Activated CD4-positive, alpha-beta memory T cell treated with anti-CD3 and anti-CD28 coated beads for 36 hours (primary cell): Measurements from ENCODE around the gene ZNF827. TPM values are rescaled to one million over a fixed set of nuclear protein-coding genes. Genes with fewer than 3 reads are reported as not detected.

Experiments used
- CTCF ChIA-PET: fragments of 350-600 bp; sonication (Branson Sonifier 250); formaldehyde crosslinking; loops from one replicate; lab custom pipeline; 2021; ENCODE audit warnings: antibody characterized with exemption, inconsistent platforms; lab: Charles Lee
- POLR2A ChIA-PET: fragments of 350-600 bp; sonication (Branson Sonifier 250); formaldehyde crosslinking; loops from one replicate; lab custom pipeline; 2021; ENCODE audit warnings: antibody characterized with exemption; lab: Charles Lee
- DNase-seq: peaks from one replicate; pipeline ENCODE4 v3.0.0-alpha.2; 2020
- H3K27ac Mint-ChIP-seq: one replicate; pipeline ENCODE4 v1.8.0; 2021; ENCODE audit warnings: mixed read lengths
- H3K27me3 Mint-ChIP-seq: one replicate; pipeline ENCODE4 v1.8.0; 2021; ENCODE audit warnings: mixed read lengths
- H3K36me3 Mint-ChIP-seq: one replicate; pipeline ENCODE4 v1.8.0; 2021; ENCODE audit warnings: mixed read lengths
- H3K4me1 Mint-ChIP-seq: one replicate; pipeline ENCODE4 v1.8.0; 2021; ENCODE audit warnings: low read depth, mixed read lengths
- H3K4me3 Mint-ChIP-seq: one replicate; pipeline ENCODE4 v1.8.0; 2021; ENCODE audit warnings: mild to moderate bottlenecking, mixed read lengths
- H3K9me3 Mint-ChIP-seq: one replicate; pipeline ENCODE4 v1.8.0; 2021; ENCODE audit warnings: mixed read lengths
- intact Hi-C: fragments of 100-400 bp; cut with micrococcal nuclease; formaldehyde crosslinking; loops from one replicate; pipeline ENCODE4 v1.15.1; 2023
- total RNA-seq, 2 experiments: library from RNA; stranded (reverse); gene quantifications; one replicate each; pipeline ENCODE4 v1.2.3, GENCODE V29; 2021

Gene ZNF827
- total RNA-seq, 2 experiments from 2014 or later = 17.3 to 17.7 TPM

DNA sequence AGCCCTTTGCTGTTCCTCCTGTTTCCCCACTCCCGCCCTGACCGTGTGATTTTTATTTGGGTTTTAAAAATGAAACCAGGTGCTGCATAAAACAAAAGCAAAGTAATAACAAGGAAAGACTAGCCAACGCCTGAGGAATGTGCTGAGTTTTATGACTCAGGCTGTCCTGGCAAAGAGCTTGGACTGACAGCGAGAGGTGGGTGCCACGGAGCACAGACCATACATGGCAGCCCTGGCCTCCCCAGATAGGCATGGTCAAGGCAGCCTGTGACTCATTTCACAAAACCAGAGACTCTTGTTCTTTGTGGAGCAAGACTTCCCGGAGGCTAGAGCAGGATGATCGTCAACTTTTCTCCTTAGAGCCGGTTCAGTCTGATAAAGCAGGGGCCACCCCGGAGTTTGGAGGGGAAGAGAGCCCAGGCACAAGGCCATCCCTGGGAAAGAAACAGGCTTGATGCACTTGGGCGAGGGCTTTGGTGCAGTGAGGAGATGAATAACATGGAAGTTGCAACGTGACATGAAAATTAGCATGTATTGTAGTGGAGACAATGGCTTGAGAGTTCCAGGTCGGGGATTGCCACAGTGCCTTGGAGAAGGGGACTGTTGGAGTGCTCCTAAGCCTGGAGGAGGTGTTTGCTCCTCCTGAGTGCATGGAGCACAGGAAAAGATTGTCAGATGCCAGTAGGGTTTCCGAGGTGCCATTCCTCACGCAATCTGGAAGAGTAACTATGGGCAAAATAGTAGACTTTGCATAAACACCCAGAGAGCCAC is 203.9 kb downstream of the ZNF827 start:
- Mint-ChIP-seq H3K4me3 (no peak overlapping the region), H3K27me3 (peaks cover 6% of the 10 kb centered on the region), H3K27ac (no peak overlapping the region), H3K9me3 (no peaks in the 10 kb centered on the region), H3K36me3 (no peaks in the 10 kb centered on the region), H3K4me1 (peaks cover 29% of the 10 kb centered on the region)
- intact Hi-C loops = loop anchor here (2.0 to 10.0 kb wide), 2 partner anchors 22 to 250 kb away; partner anchors contain the start of gene SMAD1
- POLR2A ChIA-PET = no interaction called here
- peak; percentile 39 for DNase-seq
- CTCF ChIA-PET = no interaction called here

DNA sequence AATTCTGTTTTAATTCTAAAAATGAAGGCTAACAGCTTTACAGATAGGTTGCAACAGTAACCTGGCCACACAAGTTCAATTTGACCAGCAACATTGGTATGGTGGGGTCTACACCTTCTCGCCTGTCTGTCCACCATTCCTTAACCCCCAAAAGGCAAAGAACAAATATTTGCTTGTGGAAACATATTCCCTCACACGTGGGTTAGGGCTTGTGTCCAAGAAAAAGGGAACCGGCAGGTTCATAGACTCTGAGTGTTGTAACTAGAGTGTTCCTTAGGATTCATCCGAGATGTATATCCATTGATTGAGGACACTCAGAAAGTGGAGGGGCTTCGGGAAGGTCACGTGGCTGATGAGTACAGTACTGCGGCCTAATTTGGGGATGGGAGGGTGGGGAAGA is 204.6 kb downstream of the ZNF827 start:
- no peak overlapping the region for H3K27ac Mint-ChIP-seq
- H3K4me3 Mint-ChIP-seq = no peak overlapping the region
- no peaks in the 10 kb centered on the region for H3K36me3 Mint-ChIP-seq
- ChIA-PET CTCF (no interaction called here), POLR2A (no interaction called here)
- no peaks in the 10 kb centered on the region for H3K9me3 Mint-ChIP-seq
- H3K4me1 Mint-ChIP-seq = peaks cover 29% of the 10 kb centered on the region
- intact Hi-C loops = loop anchor here (2.0 to 10.0 kb wide), 2 partner anchors 23 to 249 kb away; partner anchors contain the start of gene SMAD1
- H3K27me3 Mint-ChIP-seq = peaks cover 6% of the 10 kb centered on the region
- no peak for DNase-seq

DNA sequence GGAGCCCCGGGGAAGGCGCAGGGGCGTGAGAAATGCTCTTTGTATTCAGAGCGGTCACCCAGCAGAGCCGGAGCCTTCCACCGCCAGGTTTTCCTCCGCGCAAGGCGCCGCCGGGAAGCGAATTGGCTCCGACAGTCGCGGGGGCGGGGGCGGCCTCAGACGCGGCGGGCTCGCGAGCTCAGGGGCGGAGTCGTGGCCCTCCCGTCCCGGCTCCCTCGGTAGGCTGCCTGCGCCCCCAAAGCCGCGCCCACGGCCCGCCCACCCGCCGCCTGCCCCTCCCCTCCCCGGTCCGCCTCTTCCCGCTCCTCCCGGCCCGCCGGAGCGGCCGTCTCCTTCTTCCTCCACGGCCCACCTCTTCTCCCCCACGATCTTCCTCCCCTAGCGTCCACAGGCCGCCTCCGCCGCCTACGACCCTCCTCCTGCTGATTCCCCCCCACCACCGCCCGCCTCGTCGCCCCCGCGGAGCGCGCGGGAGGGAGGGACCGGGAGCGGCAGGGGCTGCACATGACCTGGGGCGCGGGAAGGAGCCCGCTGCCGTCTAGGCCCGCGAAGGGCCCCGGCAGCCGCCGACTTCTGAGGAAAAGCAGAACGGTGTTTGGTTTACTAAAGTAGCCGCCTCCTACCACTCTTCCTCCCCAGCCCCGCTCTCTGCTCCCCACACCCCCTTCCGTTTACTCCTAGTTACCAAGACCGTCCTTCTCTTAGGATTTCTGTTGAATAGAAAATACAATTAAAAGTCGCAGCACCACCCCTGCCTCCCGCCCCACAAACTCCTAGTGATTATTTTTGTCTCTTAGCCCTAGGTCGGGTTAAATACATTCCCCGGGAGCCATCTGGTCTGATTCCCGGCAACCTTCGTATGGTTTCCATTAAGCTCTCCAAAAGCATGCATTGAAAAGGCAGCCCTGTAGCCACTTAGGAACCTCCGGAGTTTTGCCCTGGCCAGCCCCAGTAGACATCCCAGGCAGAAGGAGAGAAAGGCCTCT is 205.4 kb downstream of the ZNF827 start:
- Mint-ChIP-seq H3K27ac (peak overlapping the region; percentile 62), H3K27me3 (peaks cover 6% of the 10 kb centered on the region), H3K4me1 (peaks cover 29% of the 10 kb centered on the region), H3K4me3 (peak overlapping the region; percentile 69), H3K36me3 (no peaks in the 10 kb centered on the region), H3K9me3 (no peaks in the 10 kb centered on the region)
- intact Hi-C loops = loop anchor here (1.0 to 10.0 kb wide), 6 partner anchors 75 to 550 kb away; partner anchors contain the start of genes MMAA, SMAD1 and ZNF827
- ChIA-PET POLR2A (no interaction called here), CTCF (no interaction called here)
- DNase-seq = peak; percentile 92

DNA sequence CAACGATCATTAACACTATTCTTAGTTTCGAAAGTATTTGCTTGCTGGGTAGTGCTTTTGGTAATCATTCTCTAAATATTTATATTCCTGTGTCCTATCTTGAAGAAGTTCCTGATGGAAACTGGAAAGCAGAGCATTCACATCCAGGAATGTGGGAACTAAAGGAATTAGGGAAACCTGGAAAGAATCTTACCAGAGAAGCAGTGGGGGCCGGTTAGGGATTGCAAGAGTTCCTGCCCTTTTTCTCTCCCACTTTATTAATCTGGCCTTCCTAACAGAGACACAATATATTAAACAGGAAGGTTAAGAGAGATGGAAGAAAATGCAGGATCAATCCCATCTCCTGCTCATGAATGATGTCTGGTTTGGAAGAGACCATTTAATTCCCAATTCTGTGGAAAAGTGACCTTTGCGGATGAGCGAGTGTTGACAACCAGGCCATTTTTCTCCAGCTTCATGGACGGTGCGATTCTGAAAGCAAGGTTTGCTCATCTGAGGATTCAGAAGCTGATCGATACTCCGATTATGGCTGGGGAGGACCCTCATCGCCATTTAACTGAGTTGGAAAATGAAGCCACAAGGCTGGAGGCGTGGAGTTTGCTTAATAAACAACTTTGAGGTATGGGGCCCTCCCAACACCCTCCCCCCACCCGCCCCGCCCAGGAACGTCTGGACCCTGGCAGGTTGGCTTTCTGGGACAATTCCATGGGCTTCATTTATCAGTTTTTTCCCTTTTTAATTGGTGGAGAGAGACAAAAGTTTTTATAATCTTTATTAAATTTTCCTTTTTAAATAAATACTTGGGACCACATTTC is 206.4 kb downstream of the ZNF827 start:
- POLR2A ChIA-PET = no interaction called here

DNA sequence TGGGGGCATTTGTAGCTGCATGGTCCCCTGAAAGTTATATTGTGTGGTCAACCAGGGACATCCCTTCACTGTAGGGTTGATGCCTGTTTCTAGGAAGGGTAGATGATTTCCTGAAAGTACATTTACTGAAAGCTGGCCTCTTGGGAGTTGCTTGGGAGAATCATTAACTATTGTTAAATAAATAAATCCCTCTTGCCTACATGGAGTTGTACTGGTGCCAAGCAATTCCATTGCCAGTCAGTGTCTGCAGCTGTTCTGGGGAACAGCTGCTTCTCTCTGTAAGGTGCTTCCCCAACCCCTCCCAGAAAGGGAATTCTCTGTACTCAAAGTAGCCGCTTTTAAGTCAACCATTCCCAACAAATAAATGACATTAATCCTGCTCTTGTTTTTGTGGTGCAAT is 207.6 kb downstream of the ZNF827 start:
- Mint-ChIP-seq H3K4me1 (peaks cover 29% of the 10 kb centered on the region), H3K36me3 (no peaks in the 10 kb centered on the region), H3K4me3 (no peak overlapping the region), H3K27ac (no peak overlapping the region), H3K9me3 (no peaks in the 10 kb centered on the region), H3K27me3 (peaks cover 6% of the 10 kb centered on the region)
- intact Hi-C loops = loop anchor here (10.0 kb wide), 1 partner anchor 246 kb away; the partner anchor contains the start of gene SMAD1
- CTCF ChIA-PET = no interaction called here
- POLR2A ChIA-PET = no interaction called here
- no peak for DNase-seq

More for the DNA sequence above, 206.4 kb downstream of the ZNF827 start:
- H3K4me3 Mint-ChIP-seq = peak overlapping the region; percentile 65
- peaks cover 6% of the 10 kb centered on the region for H3K27me3 Mint-ChIP-seq
- peaks cover 29% of the 10 kb centered on the region for H3K4me1 Mint-ChIP-seq
- intact Hi-C loops = loop anchor here (2.0 to 10.0 kb wide), 3 partner anchors 207 to 549 kb away; partner anchors contain the start of genes SMAD1 and ZNF827
- peak; percentile 33 for DNase-seq
- no peaks in the 10 kb centered on the region for H3K36me3 Mint-ChIP-seq
- peak overlapping the region; percentile 61 for H3K27ac Mint-ChIP-seq
- no peaks in the 10 kb centered on the region for H3K9me3 Mint-ChIP-seq
- CTCF ChIA-PET = no interaction called here

DNA sequence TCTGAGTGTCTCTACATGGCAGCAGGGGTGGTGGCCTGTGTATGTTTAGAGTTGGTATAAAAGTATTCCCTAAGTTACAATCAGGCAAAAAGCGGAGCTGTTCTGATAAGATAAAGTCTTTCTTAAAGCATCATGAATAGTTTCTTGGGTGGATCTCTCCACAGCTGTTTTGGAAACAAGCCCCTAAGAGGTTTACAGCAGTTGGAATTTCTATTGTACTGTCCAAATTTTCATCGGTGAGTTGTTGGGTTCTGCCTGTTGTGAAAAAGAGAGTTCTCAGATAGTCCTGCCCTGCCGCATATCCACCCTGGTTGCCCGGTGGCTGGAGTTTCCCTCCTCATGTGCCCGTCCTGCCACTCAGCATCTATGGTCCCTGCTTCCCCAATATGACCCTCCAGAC is 208.6 kb downstream of the ZNF827 start:
- Mint-ChIP-seq H3K9me3 (no peaks in the 10 kb centered on the region), H3K4me1 (peaks cover 24% of the 10 kb centered on the region), H3K4me3 (no peak overlapping the region), H3K27ac (no peak overlapping the region), H3K36me3 (no peaks in the 10 kb centered on the region), H3K27me3 (peaks cover 6% of the 10 kb centered on the region)
- CTCF ChIA-PET = no interaction called here
- DNase-seq = no peak
- intact Hi-C loops = loop anchor here (10.0 kb wide), 1 partner anchor 245 kb away; the partner anchor contains the start of gene SMAD1
- POLR2A ChIA-PET = no interaction called here

DNA sequence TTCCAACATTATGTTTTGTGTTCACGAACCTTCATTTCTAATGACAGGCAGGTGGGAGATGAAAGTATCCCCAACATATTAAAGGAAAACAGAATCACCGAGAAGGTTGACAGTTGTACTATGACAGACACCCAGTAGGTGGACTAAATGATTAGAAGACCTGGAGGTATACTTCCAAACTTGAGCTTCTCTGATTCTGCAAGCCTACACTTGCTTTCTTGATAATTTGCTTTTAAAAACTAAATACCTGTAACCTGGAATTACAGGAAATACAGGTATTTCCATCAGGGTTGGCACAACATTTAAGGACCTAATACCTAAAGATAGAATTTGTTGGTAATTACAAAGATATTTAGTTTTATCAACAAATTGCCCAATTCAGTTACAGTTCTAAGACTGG is 215.3 kb downstream of the ZNF827 start:
- Mint-ChIP-seq H3K4me1 (peaks cover 21% of the 10 kb centered on the region), H3K36me3 (no peaks in the 10 kb centered on the region), H3K27me3 (peaks cover 9% of the 10 kb centered on the region), H3K27ac (no peak overlapping the region), H3K9me3 (no peaks in the 10 kb centered on the region), H3K4me3 (no peak overlapping the region)
- POLR2A ChIA-PET = no interaction called here
- CTCF ChIA-PET = interaction anchor here (0.5 to 1.4 kb wide), 2 partner anchors 50 to 85 kb away, joined by 3 read pairs; no protein-coding TSS in a partner anchor
- intact Hi-C loops = no loop called here
- no peak for DNase-seq

DNA sequence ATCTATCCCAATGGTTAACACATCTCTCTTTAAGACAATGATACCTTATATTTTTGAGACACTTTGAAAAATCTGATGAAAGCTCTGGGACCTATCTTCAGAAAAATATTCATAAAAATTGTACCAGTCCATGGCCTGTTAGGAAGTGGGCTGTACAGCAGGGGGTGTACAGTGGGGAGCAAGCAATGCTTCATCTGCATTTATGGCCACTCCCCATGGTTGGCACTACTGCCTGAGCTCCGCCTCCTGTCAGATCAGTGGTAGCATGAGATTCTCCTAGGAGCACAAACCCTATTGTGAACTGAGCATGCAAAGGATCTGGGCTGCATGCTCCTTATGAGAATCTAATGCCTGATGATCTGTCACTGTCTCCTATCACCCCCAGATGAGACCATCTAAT is 216.1 kb downstream of the ZNF827 start:
- POLR2A ChIA-PET = no interaction called here
- Mint-ChIP-seq H3K4me1 (peaks cover 21% of the 10 kb centered on the region), H3K27ac (no peak overlapping the region), H3K27me3 (peaks cover 13% of the 10 kb centered on the region), H3K36me3 (no peaks in the 10 kb centered on the region), H3K9me3 (no peaks in the 10 kb centered on the region), H3K4me3 (no peak overlapping the region)
- no peak for DNase-seq
- intact Hi-C loops = no loop called here
- CTCF ChIA-PET = interaction anchor here (1.4 kb wide), 1 partner anchor 85 kb away, joined by 3 read pairs; no protein-coding TSS in a partner anchor

DNA sequence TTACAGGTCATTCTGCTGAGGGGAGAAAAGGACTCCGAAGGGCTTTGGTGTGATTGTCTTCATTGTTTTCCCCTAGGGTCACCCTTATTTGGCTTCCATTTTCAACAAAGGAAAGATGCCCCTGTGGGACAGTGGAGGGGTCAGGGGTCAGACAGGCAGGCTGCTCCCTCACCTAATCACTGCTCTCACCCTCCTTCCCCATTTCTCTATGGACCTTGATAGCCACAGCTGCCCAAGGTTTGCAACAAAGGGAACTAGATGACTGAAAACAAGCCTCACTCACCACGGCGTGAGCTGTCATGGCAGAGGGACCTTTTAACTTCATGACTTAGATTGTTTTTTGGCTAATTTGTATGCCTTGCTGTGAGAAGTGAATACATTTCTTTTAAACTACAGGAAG is 218.0 kb downstream of the ZNF827 start:
- peaks cover 21% of the 10 kb centered on the region for H3K4me1 Mint-ChIP-seq
- H3K4me3 Mint-ChIP-seq = no peak overlapping the region
- H3K27ac Mint-ChIP-seq = peak overlapping the region; percentile 76
- ChIA-PET CTCF (no interaction called here), POLR2A (interaction anchor here (1.0 kb wide), 1 partner anchor 102 kb away, joined by 3 read pairs; the partner anchor contains the start of gene MMAA)
- peak; percentile 48 for DNase-seq
- intact Hi-C loops = loop anchor here (1.0 kb wide), 2 partner anchors 88 to 109 kb away; no protein-coding TSS in a partner anchor
- H3K27me3 Mint-ChIP-seq = peaks cover 15% of the 10 kb centered on the region
- no peaks in the 10 kb centered on the region for H3K36me3 Mint-ChIP-seq
- no peaks in the 10 kb centered on the region for H3K9me3 Mint-ChIP-seq

DNA sequence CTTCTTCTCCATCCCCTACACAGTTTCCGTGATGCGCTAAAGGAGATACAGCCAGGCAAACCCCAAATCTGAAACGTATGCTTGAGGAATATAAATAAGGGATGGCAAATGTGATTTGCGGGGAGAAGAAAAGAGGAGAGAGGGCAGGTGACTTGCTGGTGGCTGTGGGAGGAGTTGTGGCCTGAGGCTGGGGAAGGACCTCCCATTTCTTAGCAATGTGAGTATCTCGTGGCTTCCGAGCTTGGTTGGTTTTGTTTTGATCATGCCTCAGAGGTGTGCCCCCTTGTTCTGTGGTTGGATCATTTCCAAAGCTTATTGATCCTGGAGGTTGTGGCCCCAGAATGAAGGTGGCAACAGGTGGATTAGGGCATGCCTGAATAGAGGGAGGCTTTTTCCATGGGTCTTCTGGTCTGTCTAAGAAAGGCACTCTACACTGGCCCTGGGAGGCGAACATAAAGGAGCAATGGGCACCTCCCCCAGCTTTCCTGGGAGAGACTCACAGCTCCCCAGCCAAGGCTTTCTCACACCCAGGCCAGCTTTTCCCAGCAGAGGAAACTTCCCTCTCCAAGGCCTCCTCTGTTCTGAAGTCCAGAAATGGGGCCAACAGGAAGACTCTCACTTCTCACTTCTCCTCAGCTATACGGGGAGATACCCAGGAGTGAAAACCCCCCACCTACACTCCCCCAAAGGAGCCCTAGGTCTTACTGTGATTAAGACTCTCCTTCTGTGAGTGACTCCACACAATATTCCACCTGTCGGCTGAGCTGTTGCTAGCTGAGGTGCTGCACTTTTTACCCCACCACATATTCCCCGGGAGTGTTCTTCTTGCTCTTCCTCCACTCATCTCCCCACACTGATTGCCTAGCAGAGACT is 218.6 kb downstream of the ZNF827 start:
- peak; percentile 76 for DNase-seq
- Mint-ChIP-seq H3K27ac (peak overlapping the region; percentile 76), H3K4me1 (peaks cover 21% of the 10 kb centered on the region), H3K36me3 (no peaks in the 10 kb centered on the region), H3K9me3 (no peaks in the 10 kb centered on the region), H3K4me3 (no peak overlapping the region), H3K27me3 (peaks cover 15% of the 10 kb centered on the region)
- intact Hi-C loops = loop anchor here (1.0 kb wide), 2 partner anchors 88 to 109 kb away; no protein-coding TSS in a partner anchor
- ChIA-PET CTCF (no interaction called here), POLR2A (interaction anchor here (0.8 to 1.0 kb wide), 3 partner anchors 10 to 215 kb away, joined by 3 read pairs; partner anchors contain the start of gene MMAA)
